Panc1 (cell line): Measurements from ENCODE around the gene ADORA2B.

Source experiments
- CTCF ChIP-seq: fragments of 450-650 bp; IDR thresholded peaks from 2 replicates; pipeline ENCODE4 v1.5.1; 2017; ENCODE audit warnings: mild to moderate bottlenecking
- POLR2AphosphoS5 ChIP-seq: IDR thresholded peaks from 2 replicates; pipeline ENCODE4 v1.6.1; 2012; ENCODE audit warnings: mild to moderate bottlenecking, low read depth, low read length, moderate library complexity
- SIN3A ChIP-seq: IDR thresholded peaks from 2 replicates; pipeline ENCODE4 v1.6.1; 2012; ENCODE audit warnings: low read depth, mild to moderate bottlenecking, low read length, moderate library complexity, borderline replicate concordance; ENCODE audit not compliant: insufficient read depth
- TF ChIP-seq, protein P1 (sequence below), 2 experiments: IDR thresholded peaks; 2 replicates each; pipeline ENCODE4 v1.6.1; 2011 to 2012; ENCODE audit warnings: low read depth in 2 of 2, control low read depth in 1 of 2, low read length in 1 of 2, mild to moderate bottlenecking in 1 of 2, moderate library complexity in 1 of 2; ENCODE audit not compliant: insufficient read depth in 1 of 2

DNA sequence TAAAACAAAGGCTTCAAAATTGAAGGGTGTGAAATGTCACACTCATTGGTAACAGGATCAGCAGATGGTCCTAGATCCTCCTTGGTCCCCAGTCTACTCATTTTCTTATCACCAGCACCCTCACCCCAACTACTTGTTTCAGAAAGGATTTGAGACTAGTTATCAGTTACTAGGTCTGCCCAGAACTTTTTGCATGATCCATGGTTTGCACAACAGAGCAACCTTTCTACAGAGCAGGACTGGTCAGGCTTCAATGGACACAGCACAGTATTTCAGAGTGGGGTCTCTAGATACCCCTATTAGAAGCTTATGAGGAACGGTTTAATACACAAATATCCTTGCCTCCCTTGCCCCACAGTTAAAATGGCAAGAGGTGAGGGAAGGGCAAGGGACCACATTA lies 80.3 kb downstream of the ADORA2B start:
- TF ChIP-seq CTCF (no peak), POLR2AphosphoS5 (no peak), SIN3A (no peak)
- TF ChIP-seq, protein P1, sequence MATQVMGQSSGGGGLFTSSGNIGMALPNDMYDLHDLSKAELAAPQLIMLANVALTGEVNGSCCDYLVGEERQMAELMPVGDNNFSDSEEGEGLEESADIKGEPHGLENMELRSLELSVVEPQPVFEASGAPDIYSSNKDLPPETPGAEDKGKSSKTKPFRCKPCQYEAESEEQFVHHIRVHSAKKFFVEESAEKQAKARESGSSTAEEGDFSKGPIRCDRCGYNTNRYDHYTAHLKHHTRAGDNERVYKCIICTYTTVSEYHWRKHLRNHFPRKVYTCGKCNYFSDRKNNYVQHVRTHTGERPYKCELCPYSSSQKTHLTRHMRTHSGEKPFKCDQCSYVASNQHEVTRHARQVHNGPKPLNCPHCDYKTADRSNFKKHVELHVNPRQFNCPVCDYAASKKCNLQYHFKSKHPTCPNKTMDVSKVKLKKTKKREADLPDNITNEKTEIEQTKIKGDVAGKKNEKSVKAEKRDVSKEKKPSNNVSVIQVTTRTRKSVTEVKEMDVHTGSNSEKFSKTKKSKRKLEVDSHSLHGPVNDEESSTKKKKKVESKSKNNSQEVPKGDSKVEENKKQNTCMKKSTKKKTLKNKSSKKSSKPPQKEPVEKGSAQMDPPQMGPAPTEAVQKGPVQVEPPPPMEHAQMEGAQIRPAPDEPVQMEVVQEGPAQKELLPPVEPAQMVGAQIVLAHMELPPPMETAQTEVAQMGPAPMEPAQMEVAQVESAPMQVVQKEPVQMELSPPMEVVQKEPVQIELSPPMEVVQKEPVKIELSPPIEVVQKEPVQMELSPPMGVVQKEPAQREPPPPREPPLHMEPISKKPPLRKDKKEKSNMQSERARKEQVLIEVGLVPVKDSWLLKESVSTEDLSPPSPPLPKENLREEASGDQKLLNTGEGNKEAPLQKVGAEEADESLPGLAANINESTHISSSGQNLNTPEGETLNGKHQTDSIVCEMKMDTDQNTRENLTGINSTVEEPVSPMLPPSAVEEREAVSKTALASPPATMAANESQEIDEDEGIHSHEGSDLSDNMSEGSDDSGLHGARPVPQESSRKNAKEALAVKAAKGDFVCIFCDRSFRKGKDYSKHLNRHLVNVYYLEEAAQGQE (IDR thresholded peaks at IDR 0.05; ENCODE audit: insufficient read depth in 1 of 2, low read depth in 2 of 2, low read length in 1 of 2), result no peak
